Stimulated activated CD8-positive, alpha-beta memory T cell treated with anti-CD3 and anti-CD28 coated beads, Interleukin-12 subunit alpha, Interleukin-12 subunit beta, amount 100 ng/mL, for 24 hours (primary cell): ENCODE results near the gene C6orf62.
"Not testable (repeated sequence)": the region's sequence is repeated elsewhere in the genome, so short reads cannot be mapped to it uniquely, and the experiment has no call there.

Experiments used
- DNase-seq: peaks from one replicate; pipeline ENCODE4 v3.0.0-alpha.2; 2020; ENCODE audit errors: extremely low read depth

C6orf62 gene

DNA sequence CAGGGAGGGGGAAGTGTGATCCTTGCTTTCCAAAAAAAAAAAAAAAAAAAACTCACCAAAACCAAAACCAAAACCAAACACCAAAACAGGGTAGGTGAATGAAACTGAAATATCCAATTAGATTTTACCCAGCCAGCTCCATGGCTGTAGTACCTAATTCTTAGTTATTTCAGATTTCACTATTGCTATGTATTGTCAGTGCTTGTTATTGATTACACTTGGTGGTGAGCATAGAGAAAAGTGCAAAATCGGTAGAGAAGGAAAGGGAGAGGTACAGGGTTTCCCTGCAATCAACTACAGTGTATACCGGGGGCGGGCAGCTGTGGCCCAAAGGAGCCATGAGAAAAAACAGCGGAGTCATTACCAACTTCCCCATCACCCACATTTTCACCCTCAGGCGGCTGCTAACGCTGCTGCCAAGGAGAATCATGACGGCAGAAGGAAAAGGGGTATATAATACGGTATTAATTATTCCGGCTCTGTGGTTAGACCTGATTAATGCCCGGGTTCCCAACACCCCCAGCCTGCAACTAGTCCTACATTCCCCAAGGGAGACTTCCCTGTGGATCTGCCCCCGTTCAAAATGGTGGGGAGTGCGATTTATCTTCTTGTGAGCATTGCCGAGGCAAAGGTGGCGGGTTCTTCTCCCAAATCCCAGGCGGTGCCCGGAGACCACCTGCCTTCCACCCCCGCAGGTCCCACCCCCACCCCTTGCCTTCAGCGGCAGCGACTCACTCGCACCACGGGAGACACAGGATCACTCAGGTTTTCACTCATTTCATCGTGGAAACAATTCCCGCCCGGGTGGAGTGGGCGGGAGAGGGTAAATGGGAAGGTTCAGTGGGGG, at the start of gene C6orf62:
Gene C6orf62, minus strand, starts transcription at position 30 of the 847 bp plus-strand sequence. CDS start 486 bp downstream, outside the sequence.
- no peak for DNase-seq

DNA sequence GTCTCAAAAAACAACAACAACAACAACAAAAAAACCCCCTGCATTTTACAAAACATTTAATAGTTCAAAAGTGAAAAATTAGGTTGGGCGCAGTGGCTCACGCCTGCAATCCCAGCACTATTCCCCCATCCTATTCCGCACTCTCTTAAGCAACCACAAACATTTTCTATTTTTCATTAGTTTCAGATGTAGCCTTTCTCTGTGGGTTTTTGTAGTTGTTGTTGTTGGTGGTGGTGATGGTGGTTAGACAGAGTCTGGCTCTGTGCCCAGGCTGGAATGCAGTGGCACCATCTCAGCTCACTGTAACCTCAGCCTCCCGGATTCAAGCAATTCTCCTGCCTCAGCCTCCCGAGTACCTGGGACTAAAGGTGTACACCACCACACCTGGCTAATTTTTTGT, 49.4 kb upstream of the C6orf62 start:
- no peak for DNase-seq

DNA sequence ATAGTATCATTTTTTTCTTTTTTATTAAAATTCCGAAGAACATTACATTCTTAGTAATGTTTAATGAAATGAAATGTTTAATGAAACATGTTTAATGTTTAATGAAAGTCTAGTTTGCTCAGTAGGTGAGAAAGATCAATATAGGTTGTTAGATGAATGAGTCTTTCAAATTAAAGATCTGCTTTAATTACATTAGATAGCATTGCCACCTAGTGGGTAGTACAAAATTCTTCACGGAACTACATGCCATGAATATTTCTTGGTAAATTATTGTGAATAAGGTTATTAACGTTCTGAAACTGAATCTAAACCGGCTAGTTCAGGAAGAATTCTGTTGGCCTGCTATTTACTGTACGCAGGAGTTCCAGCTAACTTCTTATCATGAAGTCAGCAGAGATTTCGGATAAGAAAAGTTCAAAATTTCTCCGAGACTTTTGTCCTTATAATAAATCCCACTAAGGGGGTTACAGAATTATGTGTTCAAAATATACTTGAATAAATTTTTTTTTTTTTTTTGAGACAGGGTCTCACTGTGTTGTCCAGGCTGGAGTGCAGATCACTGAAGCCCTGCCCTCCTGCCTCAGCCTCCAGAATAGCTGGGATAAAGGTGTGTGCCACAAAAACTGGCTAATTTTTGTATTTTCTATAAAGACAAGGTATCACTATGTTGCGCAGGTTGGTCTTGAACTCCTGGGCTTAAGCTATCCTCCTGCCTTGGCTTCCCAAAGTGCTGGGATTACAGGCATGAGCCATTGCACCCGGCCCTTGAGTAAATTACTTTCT, 47.9 kb upstream of the C6orf62 start:
- DNase-seq: no peak

DNA sequence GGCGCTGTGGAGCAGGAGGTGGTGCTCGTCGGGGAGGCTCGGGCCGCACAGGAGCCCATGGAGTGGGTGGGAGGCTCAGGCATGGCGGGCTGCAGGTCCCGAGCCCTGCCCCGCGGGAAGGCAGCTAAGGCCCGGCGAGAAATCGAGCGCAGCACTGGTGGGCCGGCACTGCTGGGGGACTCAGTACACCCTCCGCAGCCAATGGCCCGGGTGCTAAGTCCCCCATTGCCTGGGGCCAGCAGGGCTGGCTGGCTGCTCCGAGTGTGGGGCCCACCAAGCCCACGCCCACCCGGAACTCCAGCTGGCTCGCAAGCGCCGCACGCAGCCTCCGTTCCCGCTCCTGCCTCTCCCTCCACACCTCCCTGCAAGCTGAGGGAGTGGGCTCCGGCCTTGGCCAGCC, 47.0 kb upstream of the C6orf62 start:
- DNase-seq: not testable (repeated sequence)

DNA sequence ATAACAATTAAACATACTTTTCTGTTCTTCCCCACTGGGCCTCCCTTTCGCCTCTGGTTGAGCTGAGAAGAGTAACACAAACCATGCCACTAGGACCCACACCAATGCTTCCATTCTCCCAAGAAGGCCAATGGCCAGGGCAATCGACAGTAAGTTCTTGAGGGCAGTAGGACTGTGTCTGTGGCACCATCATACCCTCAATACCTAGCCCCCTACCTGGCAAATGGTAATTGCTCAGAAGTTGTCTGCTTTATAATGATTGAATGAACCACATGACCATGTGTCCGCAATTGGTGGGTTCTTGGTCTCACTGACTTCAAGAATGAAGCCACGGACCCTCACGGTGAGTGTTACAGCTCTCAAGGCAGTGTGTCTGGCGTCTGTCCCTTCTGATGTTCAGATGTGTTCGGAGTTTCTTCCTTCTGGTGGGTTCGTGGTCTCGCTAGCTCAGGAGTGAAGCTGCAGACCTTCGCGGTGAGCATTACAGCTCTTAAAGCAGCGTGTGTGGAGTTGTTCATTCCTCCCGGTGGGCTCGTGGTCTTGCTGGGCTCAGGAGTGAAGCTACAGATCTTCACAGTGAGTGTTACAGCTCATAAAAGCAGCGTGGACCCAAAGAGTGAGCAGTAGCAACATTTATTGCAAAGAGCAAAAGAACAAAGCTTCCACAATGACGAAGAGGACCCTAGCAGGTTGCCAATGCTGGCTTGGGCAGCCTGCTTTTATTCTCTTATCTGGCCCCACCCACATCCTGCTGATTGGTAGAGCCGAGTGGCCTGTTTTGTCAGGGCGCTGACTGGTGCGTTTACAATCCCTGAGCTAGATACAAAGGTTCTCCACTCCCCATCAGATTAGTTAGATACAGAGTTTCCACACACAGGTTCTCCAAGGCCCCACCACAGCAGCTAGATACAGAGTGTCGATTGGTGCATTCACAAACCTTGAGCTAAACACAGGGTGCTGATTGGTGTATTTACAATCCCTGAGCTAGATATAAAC, 46.2 kb upstream of the C6orf62 start:
- not testable (repeated sequence) for DNase-seq

DNA sequence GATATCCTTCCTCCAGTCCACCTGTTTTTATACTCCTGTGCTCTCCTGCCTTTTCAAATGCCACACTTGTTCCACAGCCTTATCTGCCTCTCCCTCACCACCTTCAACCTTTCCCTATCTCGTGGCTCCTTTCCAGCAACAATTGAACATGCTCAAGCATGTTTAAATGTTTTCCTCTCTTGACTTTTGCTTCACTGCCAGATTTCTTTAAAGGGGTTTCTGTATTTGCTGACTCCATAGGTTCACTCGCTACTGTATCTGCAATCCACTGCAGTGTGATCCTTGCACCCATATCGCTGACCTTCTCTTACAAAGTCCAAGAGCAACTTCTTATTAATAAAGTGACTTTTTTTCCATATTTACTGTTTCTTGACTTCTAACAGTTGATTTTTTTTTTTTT, 44.6 kb upstream of the C6orf62 start:
- no peak for DNase-seq

DNA sequence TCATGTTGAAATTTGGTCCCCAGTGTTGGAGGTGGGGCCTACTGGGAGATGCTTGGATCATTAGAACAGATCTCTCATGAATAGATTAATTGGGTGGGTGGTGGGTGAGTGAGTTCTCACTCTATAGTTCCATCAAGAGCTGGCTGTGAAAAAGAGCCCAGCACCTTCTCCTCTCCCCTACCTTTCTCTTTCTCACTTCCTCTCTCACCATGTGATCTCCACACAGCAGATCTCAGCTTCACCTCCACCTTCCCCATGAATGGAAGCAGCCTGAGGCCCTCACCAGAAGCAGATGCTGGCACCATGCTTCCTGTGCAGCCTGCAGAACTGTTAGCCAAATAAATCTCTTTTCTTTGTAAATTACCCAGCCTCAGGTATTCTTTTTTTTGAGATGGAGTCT, 42.9 kb upstream of the C6orf62 start:
- no peak for DNase-seq

DNA sequence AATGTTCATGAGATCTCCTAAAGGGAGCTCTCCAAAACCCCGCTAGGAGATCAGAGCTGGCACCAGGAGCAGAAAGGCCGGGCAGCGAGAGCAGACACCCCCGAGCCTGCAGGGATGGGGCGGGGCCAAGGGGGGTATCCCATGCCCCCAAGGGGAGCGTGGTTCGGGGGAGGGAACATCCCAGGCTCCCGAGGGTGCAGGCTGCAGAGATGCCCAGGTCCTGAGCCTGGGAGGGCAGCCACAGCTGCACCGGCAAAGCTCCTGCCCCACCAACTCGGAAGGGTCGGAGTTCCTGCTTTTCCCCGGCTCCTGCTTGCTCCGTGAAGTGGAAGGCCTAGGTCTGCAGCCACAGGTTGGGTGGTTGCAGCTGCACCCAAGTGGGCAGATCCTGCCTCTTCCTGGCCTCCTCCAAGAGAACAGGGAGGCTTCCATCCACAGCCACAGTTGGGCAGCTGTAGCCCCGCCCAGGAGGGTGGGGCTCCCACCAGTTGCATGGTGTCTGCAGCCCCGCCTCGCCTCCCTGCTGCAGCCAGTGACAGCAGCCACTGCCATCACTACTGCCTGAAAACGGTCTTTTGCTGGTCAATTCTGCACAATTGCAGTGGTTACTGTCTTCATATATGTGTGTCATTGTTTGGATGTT, 42.4 kb upstream of the C6orf62 start:
- no peak for DNase-seq

DNA sequence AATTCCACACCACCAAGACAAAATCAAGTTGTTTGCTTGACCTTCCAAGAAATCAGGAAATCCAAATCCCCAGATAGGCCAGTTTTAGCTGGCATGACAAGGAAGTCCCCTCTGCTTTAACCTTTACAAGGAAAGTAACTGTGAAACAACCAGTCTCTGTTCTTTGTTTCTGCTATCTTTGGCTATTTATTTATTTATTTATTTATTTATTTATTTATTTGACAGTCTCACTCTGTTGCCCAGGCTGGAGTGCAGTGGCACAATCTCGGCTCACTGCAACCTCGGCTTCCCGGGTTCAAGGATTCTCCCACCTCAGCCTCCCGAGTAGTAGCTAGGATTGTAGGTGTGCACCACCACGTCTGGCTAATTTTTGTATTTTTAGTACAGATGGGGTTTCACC, 41.3 kb upstream of the C6orf62 start:
- DNase-seq: no peak

DNA sequence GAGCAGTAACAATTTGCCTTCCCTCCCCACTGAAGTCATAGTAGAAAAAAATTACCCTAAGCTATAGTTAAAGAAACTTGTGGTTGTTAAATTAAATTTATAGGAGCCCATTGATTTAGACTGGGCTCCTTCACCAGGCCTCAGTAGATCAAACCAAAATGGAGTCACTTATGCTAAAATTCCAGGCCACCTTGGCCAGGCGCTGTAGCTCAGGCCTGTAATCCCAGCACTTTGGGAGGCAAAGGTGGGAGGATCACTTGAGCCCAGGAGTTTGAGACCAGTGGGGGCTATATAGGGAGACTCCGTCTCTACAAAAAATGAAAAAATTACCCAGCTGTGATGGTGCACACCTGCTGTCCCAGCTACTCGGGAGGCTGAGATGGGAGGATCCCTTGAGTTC, 40.8 kb upstream of the C6orf62 start:
- no peak for DNase-seq

DNA sequence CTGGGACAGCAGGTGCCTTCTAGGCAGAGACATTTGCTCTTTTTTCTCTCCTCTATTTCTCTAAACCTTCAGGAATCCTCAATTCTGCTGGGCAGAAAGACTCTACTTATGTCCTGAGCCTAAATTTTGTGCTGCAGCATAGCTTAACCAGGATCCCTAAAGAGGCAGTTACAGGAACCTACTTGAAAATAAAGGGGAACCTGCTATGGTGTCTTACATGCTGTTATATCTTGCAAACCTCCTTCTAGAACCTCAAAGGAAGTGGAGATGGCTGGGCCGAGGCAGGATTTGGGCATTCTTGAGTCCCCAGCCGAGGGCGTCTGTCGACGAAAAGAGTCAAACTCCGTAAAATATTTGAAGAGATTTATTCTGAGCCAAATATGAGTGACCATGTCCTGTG, 38.7 kb upstream of the C6orf62 start:
- DNase-seq: no peak

DNA sequence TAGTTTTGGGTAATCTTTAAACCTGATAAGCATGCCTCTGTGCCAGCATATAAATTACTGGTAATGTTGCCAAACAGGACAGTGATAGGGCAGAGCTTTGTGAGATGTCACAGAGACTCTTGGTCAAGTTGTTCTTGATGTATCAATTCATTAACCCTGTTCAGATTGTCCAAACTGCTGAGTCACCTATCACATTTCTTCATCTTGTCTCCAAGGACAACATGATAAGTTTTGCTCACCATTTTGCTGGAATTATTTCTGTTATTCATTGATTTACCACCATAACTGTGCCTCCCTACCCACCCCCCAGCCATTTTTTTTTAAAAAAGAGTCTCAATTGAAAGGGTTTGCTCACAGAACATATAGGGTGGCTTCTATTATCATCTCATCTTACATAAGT, 36.3 kb upstream of the C6orf62 start:
- no peak for DNase-seq

DNA sequence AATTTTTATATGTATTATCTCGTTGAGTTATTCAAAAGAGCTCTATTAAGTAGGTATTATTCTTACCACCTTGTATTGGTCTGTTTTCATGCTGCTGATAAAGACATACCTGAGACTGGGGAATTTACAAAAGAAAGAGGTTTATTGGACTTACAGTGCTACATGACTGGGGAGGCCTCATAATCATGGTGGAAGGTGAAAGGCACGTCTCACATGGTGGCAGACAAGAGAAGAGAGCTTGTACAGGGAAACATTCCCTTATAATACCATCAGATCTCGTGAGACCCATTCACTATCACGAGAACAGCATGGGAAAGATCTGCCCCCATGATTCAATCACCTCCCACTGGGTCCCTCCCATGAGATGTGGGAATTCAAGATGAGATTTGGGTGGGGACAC, 35.4 kb upstream of the C6orf62 start:
- not testable (repeated sequence) for DNase-seq

DNA sequence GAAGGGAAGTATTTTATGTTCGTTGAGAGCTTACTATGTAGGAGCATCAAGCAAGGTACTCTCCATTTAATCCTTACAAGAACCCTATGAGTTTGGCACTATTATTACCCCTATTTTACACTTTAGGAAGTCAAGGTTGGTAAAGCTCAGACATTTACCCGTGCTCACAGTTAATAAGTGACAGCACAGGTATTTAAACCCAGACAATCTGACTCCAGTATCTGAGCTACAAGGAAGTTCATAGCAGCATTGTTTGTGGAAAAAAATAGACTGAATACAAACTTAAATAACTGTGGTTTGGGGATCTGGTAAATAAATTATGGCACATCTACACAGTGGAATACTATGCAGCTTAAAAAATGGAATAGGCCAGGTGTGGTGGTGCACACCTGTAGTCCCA, 34.6 kb upstream of the C6orf62 start:
- no peak for DNase-seq

DNA sequence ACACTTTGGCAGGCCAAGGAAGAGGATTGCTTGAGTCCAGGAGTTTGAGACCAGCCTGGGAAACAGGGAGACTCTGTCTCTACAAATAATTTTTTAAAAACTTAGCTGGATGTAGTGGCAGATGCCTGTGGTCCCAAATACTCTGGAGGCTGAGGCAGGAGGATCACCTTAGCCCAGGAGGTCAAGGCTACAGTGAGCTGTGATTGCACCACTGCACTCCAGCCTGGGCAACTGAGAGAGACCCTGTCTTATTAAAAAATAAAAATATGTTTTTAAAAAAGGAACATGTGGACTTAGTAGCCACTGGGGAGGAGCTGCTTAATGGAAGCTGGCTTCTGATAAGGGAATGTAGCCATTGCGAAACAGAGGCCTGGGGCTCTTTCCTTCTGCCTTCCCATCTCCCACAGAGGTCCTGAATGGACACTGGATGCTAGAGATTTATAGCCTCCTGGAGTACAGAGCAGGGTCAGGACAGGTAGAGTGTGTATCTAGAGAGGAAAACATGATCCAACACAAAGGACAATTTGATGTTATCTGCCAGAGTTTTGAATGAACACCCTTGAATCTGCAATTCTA, 34.1 kb upstream of the C6orf62 start:
- no peak for DNase-seq

DNA sequence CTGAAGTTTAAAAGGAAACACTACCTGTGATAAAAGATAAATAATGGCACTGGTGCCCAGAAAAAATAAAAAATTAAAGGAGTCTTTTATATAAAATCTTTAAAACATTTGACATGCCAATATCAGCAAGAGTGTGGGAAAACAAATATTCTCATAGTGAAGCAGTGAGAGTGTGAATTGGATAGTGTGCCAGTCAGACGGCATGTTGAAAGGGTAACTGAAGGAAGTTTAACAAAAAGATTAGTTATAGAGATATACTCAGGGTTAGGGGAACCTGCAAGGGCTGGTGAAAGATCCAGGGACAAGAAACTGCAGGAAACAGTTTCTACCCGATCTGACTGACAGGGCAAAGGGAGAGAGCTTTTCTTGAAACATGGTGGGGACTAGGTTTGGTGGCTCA, 33.5 kb upstream of the C6orf62 start:
- no peak for DNase-seq

DNA sequence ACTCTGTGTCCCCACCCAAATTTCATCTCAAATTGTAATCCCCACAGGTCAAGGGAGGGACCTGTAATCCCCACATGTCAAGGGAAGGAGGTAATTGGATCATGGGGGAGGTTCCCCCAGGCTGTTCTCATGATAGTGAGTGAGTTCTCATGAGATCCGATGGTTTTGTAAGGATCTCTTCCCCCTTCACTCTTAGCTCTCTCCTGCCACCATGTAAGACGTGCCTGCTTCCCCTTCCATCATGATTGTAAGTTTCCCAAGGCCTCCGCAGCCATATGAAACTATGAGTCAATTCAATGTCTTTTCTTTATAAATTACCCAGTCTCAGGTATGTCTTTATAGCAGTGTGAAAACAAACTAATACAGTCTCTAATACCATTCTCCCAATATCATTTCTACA, 31.9 kb upstream of the C6orf62 start:
- DNase-seq: not testable (repeated sequence)

DNA sequence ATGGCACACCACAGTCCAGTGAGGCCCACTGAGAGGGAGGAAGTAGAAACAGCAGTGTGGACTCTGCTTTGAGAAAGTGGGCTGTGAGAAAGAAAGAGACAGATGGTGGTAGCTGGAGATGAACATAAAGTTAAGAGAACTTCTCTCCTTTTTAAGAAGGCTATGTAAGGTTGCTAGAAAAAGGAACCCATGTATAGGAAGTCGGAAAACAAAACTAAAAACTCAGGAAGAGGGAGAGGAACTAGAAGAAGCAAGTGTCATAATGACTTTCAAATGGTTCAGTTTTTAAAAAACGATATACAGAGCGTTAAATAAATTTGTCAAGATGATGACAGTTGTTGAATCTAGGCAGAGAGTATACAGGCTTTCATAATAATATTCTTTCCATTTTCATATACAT, 30.3 kb upstream of the C6orf62 start:
- DNase-seq: no peak

DNA sequence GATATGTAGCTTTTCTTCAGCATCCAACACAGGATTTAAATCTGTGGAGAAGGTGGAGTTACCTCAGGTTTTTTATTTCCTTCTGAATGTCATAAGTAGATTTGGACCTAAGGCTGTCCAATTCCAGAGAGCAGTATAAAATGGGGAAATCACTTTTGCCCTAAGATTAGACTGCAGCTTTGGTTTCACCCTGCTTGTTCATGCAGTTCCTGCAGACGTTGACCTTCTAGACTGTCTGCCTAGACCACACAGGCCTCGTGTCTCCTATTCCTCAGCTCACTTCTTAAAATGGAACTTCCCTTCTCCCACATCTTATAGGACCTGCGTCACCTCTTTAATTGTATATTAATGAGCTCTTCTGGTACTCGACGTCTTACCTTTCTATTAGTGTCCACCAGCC, 26.0 kb upstream of the C6orf62 start:
- no peak for DNase-seq

DNA sequence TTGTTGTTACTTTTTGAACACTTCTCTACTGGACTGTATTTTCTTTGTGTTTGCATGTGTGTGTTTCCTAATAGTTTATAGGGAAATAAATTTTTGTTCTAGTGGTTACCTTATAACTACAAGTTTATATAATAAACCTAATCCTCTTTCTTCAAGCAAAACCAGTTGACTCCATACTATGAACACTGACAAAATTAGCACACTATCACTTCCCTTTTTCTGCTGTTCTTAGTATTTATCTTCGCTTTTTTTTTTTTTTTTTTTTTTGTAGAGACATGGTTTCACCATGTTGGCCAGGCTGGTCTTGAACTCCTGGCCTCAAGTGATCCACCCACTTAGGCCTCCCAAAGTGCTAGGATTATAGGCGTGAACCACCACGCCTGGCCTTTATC, 25.0 kb upstream of the C6orf62 start:
- no peak for DNase-seq
